Tibial nerve (tissue), 4 donors: Measurements from ENCODE around the gene DCAF11. TPM values are rescaled to one million over a fixed set of nuclear protein-coding genes. Genes with fewer than 3 reads are reported as not detected.
A peak's percentile ranks its signal among the peaks of the same experiment; 100 is the strongest.

Source experiments
- DNase-seq, 2 donors: peaks; one replicate each; pipeline ENCODE4 v3.0.0-alpha.2; 2019; ENCODE audit warnings: low spot score in 2 of 2
- H3K27ac ChIP-seq, 4 donors: fragments of 200-600 bp; sonication (generic) in 3 of 4; one replicate each; pipeline ENCODE4 v1.5.1; 2017 to 2019; ENCODE audit warnings: mild to moderate bottlenecking in 1 of 4
- H3K27me3 ChIP-seq, 2 donors: fragments of 200-600 bp; sonication (generic) in 1 of 2; one replicate each; pipeline versions ENCODE4 v1.5.1 to v1.6.0; 2017 to 2019
- H3K36me3 ChIP-seq, 3 donors: fragments of 200-600 bp; sonication (generic); one replicate each; pipeline ENCODE4 v1.5.1; 2018 to 2019
- H3K4me1 ChIP-seq, 4 donors: fragments of 200-600 bp; sonication (generic) in 3 of 4; one replicate each; pipeline ENCODE4 v1.5.1; 2017 to 2019
- H3K4me3 ChIP-seq, 4 donors: fragments of 200-600 bp; sonication (generic) in 3 of 4; one replicate each; pipeline ENCODE4 v1.5.1; 2017 to 2019; ENCODE audit warnings: mild to moderate bottlenecking in 1 of 4, moderate library complexity in 1 of 4
- H3K9me3 ChIP-seq, 4 donors: fragments of 200-600 bp; sonication (generic) in 3 of 4; one replicate each; pipeline ENCODE4 v1.5.1; 2017 to 2019
- CTCF ChIP-seq, 5 experiments: fragments of 200-600 bp in 3 of 5; fragments of 450-650 bp in 2 of 5; sonication (generic) in 3 of 5; IDR thresholded peaks; one replicate each; pipeline ENCODE4 v1.5.1; 2016 to 2019; ENCODE audit warnings: antibody characterized with exemption in 5 of 5, mild to moderate bottlenecking in 3 of 5, moderate library complexity in 2 of 5
- EP300 ChIP-seq, 2 donors: sonication (generic); formaldehyde crosslinking; IDR thresholded peaks; one replicate each; pipeline ENCODE4 v1.6.1; 2017; ENCODE audit warnings: antibody characterized with exemption in 2 of 2, mild to moderate bottlenecking in 1 of 2
- POLR2A ChIP-seq, 2 donors: fragments of 450-650 bp; IDR thresholded peaks; one replicate each; pipeline ENCODE4 v1.6.1; 2017; ENCODE audit warnings: antibody characterized with exemption in 2 of 2, mild to moderate bottlenecking in 2 of 2, moderate library complexity in 2 of 2
- WGBS, 2 donors: methylation state at CpG; one replicate each; pipeline ENCODE4 v1.1.5; 2018; 5-methylcytosine and 5-hydroxymethylcytosine counted together
- total RNA-seq, 4 donors: library from RNA; depleted of rRNA; stranded (reverse); fragments of >200 nt; gene quantifications; one replicate each; pipeline ENCODE4 v1.1.0, GENCODE V29; 2016

DCAF11 gene
- total RNA-seq, 4 donors from 2014 or later = 68.9 to 126 (median 98.9) TPM

GRCh38 chr14:24131549-24131966, 17.0 kb downstream of the DCAF11 start:
- 78 to 83% methylated on average over 13 to 14 of the region's 15 CpGs for WGBS, 2 donors
- Histone ChIP-seq H3K4me1 (peaks cover 0 to 7% (median 2%) of the 10 kb centered on the region in 4 donors), H3K4me3 (no peak overlapping the region), H3K36me3 (peaks cover 0 to 14% (median 0%) of the 10 kb centered on the region in 3 donors), H3K27ac (peak overlapping the region in 2 of 4 donors; percentile 34 to 36), H3K9me3 (no peaks in the 10 kb centered on the region), H3K27me3 (no peaks in the 10 kb centered on the region)
- TF ChIP-seq POLR2A (IDR thresholded peaks at IDR 0.05) = no peak
- no peak for DNase-seq

DNA sequence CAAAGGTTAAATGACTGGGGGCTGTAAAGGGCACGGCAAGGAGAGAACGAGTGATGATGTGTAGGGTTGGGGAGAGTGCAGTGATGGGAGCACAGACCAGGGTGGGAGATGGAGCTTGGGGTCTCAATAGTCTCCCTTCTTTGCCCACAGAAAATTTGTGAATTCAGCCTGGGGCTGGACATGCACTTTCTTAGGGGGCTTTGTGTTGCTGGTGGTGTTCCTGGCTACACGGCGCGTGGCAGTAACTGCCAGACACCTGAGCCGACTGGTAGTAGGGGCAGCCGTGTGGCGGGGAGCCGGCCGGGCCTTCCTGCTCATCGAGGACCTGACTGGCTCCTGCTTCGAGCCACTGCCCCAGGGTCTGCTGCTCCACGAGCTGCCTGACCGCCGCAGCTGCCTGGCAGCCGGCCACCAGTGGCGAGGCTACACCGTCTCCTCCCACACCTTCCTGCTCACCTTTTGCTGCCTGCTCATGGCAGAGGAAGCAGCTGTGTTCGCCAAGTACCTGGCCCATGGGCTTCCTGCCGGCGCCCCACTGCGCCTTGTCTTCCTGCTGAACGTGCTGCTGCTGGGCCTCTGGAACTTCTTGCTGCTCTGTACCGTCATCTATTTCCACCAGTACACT, 17.6 kb downstream of the DCAF11 start:
- H3K36me3 ChIP-seq = peaks cover 0 to 14% (median 0%) of the 10 kb centered on the region in 3 donors
- H3K27ac ChIP-seq = peak overlapping the region in 1 of 4 donors; percentile 36
- WGBS, 2 donors = 78 to 82% methylated on average over 22 to 23 of the region's 24 CpGs
- no peak for DNase-seq
- no peaks in the 10 kb centered on the region for H3K9me3 ChIP-seq
- H3K4me3 ChIP-seq = no peak overlapping the region
- H3K4me1 ChIP-seq = peaks cover 0 to 13% (median 8%) of the 10 kb centered on the region in 4 donors
- TF ChIP-seq EP300 (IDR thresholded peaks at IDR 0.05) = no peak
- TF ChIP-seq POLR2A (IDR thresholded peaks at IDR 0.05) = no peak
- no peak for TF ChIP-seq CTCF (IDR thresholded peaks at IDR 0.05)
- H3K27me3 ChIP-seq = no peaks in the 10 kb centered on the region

GRCh38 chr14:24132976-24133375, 18.4 kb downstream of the DCAF11 start:
- Histone ChIP-seq H3K4me1 (peaks cover 0 to 21% (median 10%) of the 10 kb centered on the region in 4 donors), H3K27me3 (no peaks in the 10 kb centered on the region), H3K27ac (no peak overlapping the region), H3K9me3 (no peaks in the 10 kb centered on the region), H3K36me3 (peaks cover 0 to 22% (median 4%) of the 10 kb centered on the region in 3 donors), H3K4me3 (no peak overlapping the region)
- TF ChIP-seq EP300 (IDR thresholded peaks at IDR 0.05) = no peak
- DNase-seq = no peak
- 87 to 92% methylated on average over 2 of the region's 2 CpGs for WGBS, 2 donors

- Histone ChIP-seq H3K36me3 (peaks cover 0 to 29% (median 11%) of the 10 kb centered on the region in 3 donors), H3K4me3 (no peak overlapping the region), H3K27me3 (no peaks in the 10 kb centered on the region), H3K4me1 (peaks cover 0 to 29% (median 15%) of the 10 kb centered on the region in 4 donors), H3K27ac (no peak overlapping the region), H3K9me3 (no peaks in the 10 kb centered on the region)
- TF ChIP-seq POLR2A (IDR thresholded peaks at IDR 0.05) = no peak
- no peak for TF ChIP-seq EP300 (IDR thresholded peaks at IDR 0.05)
- no peak for TF ChIP-seq CTCF (IDR thresholded peaks at IDR 0.05)
- no peak for DNase-seq
- 92 to 94% methylated on average over 1 of the region's 1 CpG for WGBS, 2 donors
Measured at GRCh38 chr14:24133735-24134134, 19.2 kb downstream of the DCAF11 start.

- H3K27ac ChIP-seq = peak overlapping the region; percentile 28 to 99 (median 98)
- H3K4me3 ChIP-seq = peak overlapping the region; percentile 76 to 97 (median 84)
- H3K4me1 ChIP-seq = peaks cover 0 to 46% (median 29%) of the 10 kb centered on the region in 4 donors
- H3K27me3 ChIP-seq = no peaks in the 10 kb centered on the region
- 3 to 9% methylated on average over 9 of the region's 9 CpGs for WGBS, 2 donors
- H3K36me3 ChIP-seq = peaks cover 0 to 38% (median 14%) of the 10 kb centered on the region in 3 donors
- DNase-seq = no peak
- no peak for TF ChIP-seq POLR2A (IDR thresholded peaks at IDR 0.05)
- TF ChIP-seq CTCF (IDR thresholded peaks at IDR 0.05) = no peak
- no peak for TF ChIP-seq EP300 (IDR thresholded peaks at IDR 0.05)
- H3K9me3 ChIP-seq = no peaks in the 10 kb centered on the region
Measured at GRCh38 chr14:24135584-24135833, 20.9 kb downstream of the DCAF11 start.

DNA sequence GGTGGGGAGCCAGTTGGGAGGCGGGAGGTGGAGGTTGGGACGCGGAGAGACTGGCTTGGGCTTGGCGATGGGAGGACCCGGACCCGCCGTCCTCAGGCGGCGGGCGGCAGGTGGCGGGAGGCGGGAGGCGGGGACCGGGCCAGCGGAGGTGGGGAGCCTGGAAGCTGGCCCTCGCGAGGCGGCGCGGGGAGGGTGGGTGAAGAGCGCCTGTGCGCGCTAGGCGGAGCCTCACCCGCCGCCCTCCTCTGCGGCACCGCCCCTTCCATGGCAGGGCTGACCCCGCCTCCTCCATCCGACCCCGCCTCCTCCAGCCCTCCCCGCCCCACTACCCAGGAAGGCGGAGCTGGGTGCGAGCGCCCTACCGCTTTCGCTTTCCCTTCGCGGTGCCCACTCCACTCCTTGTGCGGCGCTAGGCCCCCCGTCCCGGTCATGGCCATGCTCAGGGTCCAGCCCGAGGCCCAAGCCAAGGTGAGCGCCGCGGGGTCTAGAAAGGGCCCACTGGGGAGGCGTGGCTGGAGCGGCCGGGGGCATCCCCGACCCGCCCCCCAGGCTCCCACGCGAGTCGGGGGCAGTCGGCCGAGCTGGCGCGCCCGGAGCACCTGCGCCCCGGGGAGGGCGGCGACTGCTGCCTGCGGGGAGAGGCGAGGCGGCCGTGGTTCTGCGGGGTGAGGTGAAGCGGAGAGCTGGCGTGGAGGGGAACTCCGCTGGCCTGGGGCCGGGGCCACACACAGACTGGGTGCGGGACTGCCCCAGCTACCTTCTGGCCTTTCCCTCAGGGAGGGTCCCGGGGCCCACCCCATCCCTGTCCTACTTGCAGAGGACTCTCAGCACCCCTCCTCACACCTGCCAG, 21.5 kb downstream of the DCAF11 start, which contains the start of gene PSME1:
Gene PSME1 (plus strand): TSS at position 361 of the 850 bp plus-strand sequence. CDS start 69 bp downstream, at position 430.
- H3K36me3 ChIP-seq = peaks cover 0 to 38% (median 14%) of the 10 kb centered on the region in 3 donors
- H3K9me3 ChIP-seq = no peaks in the 10 kb centered on the region
- H3K4me3 ChIP-seq = peak within 1 kb of the TSS; percentile 76 to 97 (median 84)
- peak within 1 kb of the TSS; percentile 89 to 99 (median 98) for H3K27ac ChIP-seq
- TF ChIP-seq CTCF (IDR thresholded peaks at IDR 0.05) (peak in 1 of 5 experiments; percentile 19), EP300 (IDR thresholded peaks at IDR 0.05) (peak; percentile 52 to 90), POLR2A (IDR thresholded peaks at IDR 0.05) (peak; percentile 10 to 73)
- no peaks in the 10 kb centered on the region for H3K27me3 ChIP-seq
- WGBS, 2 donors = 0% methylated on average over 30 to 44 of the region's 75 CpGs
- H3K4me1 ChIP-seq = peaks cover 0 to 51% (median 29%) of the 10 kb centered on the region in 4 donors
- peak; percentile 88 to 89 for DNase-seq
